Measurements from ENCODE around the gene TOM1L2. TPM values are rescaled to one million over a fixed set of nuclear protein-coding genes. Genes with fewer than 3 reads are reported as not detected.

TOM1L2 gene
- total RNA-seq, 3 donors from 2014 or later (not counting 1 experiment from before 2014, with no cell fraction given) = 35.7 to 43.2 (median 35.7) TPM

GRCh38 chr17:17824119-17824782 is 147.9 kb downstream of the TOM1L2 start:
- Mint-ChIP-seq H3K27ac (peak overlapping the region; percentile 67 to 87), H3K9me3 (no peaks in the 10 kb centered on the region), H3K4me1 (peaks cover 20 to 75% of the 10 kb centered on the region in 2 donors), H3K36me3 (no peaks in the 10 kb centered on the region), H3K27me3 (ENCODE audit: low read depth in 2 of 2) (no peaks in the 10 kb centered on the region), H3K4me3 (peak overlapping the region; percentile 74)
- Histone ChIP-seq H3K36me3 (ENCODE audit: control insufficient read depth, insufficient read depth, low read length) (peaks cover 3% of the 10 kb centered on the region), H3K4me1 (ENCODE audit: control insufficient read depth, insufficient read depth, low read length) (peaks cover 72% of the 10 kb centered on the region), H3K27me3 (ENCODE audit: control insufficient read depth, insufficient read depth, low read length) (no peaks in the 10 kb centered on the region), H3K9me3 (ENCODE audit: control insufficient read depth, insufficient read depth, low read length) (no peaks in the 10 kb centered on the region), H3K27ac (ENCODE audit: low read length) (peak overlapping the region; percentile 84), H3K4me3 (ENCODE audit: low read length) (peak overlapping the region; percentile 49)
- DNase-seq (peak in 1 of 2 donors; percentile 62), ATAC-seq (peak in 2 of 3 donors; percentile 9 to 13)
- no peak for TF ChIP-seq CTCF (IDR thresholded peaks at IDR 0.05)
- intact Hi-C loops (cut with micrococcal nuclease) = loop anchor here (1.0 kb wide), 1 partner anchor 12 kb away; the partner anchor contains the start of gene SREBF1
- WGBS (ENCODE audit: insufficient coverage) = 20% methylated on average over 10 of the region's 11 CpGs

GRCh38 chr17:17823433-17824118 is 148.6 kb downstream of the TOM1L2 start:
- intact Hi-C loops (cut with micrococcal nuclease) = loop anchor here (1.0 kb wide), 1 partner anchor 13 kb away; the partner anchor contains the start of gene SREBF1
- WGBS (ENCODE audit: insufficient coverage) = 1% methylated on average over 68 of the region's 69 CpGs
- Mint-ChIP-seq H3K27me3 (ENCODE audit: low read depth in 2 of 2) (no peaks in the 10 kb centered on the region), H3K36me3 (no peaks in the 10 kb centered on the region), H3K27ac (peak overlapping the region; percentile 67 to 87), H3K9me3 (no peaks in the 10 kb centered on the region), H3K4me3 (peak overlapping the region; percentile 74), H3K4me1 (peaks cover 20 to 76% of the 10 kb centered on the region in 2 donors)
- no peaks in the 10 kb centered on the region for H3K27me3 ChIP-seq (ENCODE audit: control insufficient read depth, insufficient read depth, low read length)
- DNase-seq = peak; percentile 76 to 91
- no peak for TF ChIP-seq CTCF (IDR thresholded peaks at IDR 0.05)
- ATAC-seq = peak; percentile 85 to 97 (median 90)
- no peaks in the 10 kb centered on the region for H3K9me3 ChIP-seq (ENCODE audit: control insufficient read depth, insufficient read depth, low read length)
- H3K4me1 ChIP-seq (ENCODE audit: control insufficient read depth, insufficient read depth, low read length) = peaks cover 77% of the 10 kb centered on the region
- peaks cover 10% of the 10 kb centered on the region for H3K36me3 ChIP-seq (ENCODE audit: control insufficient read depth, insufficient read depth, low read length)
- H3K4me3 ChIP-seq (ENCODE audit: low read length) = peak overlapping the region; percentile 49
- peak overlapping the region; percentile 84 for H3K27ac ChIP-seq (ENCODE audit: low read length)

- no peak for ATAC-seq
- Mint-ChIP-seq H3K27ac (peak overlapping the region in 1 of 2 donors; percentile 87), H3K36me3 (no peaks in the 10 kb centered on the region)
Measured at GRCh38 chr17:17822616-17823015, 149.6 kb downstream of the TOM1L2 start.

More at GRCh38 chr17:17822616-17823015, 149.6 kb downstream of the TOM1L2 start:
- Histone ChIP-seq H3K9me3 (ENCODE audit: control insufficient read depth, insufficient read depth, low read length) (no peaks in the 10 kb centered on the region), H3K27ac (ENCODE audit: low read length) (no peak overlapping the region), H3K4me3 (ENCODE audit: low read length) (no peak overlapping the region), H3K4me1 (ENCODE audit: control insufficient read depth, insufficient read depth, low read length) (peaks cover 70% of the 10 kb centered on the region), H3K27me3 (ENCODE audit: control insufficient read depth, insufficient read depth, low read length) (no peaks in the 10 kb centered on the region), H3K36me3 (ENCODE audit: control insufficient read depth, insufficient read depth, low read length) (peaks cover 17% of the 10 kb centered on the region)
- no peaks in the 10 kb centered on the region for H3K27me3 Mint-ChIP-seq (ENCODE audit: low read depth in 2 of 2)
- DNase-seq = peak in 1 of 2 donors; percentile 48
- TF ChIP-seq CTCF (IDR thresholded peaks at IDR 0.05) = no peak
- 69% methylated on average over 3 of the region's 3 CpGs for WGBS (ENCODE audit: insufficient coverage)
- H3K4me1 Mint-ChIP-seq = peaks cover 20 to 67% of the 10 kb centered on the region in 2 donors
- H3K4me3 Mint-ChIP-seq = peak overlapping the region; percentile 45
- H3K9me3 Mint-ChIP-seq = no peaks in the 10 kb centered on the region
- intact Hi-C loops (cut with micrococcal nuclease) = no loop called here

Measured in natural killer cell (primary cell).